Measurements from ENCODE around the gene CTIF. TPM values are rescaled to one million over a fixed set of nuclear protein-coding genes. Genes with fewer than 3 reads are reported as not detected.

CTIF gene
- total and polyA plus RNA-seq, 11 donors, result 21.2 to 93.0 (median 68.0) TPM

- peaks cover 0 to 14% (median 10%) of the 10 kb centered on the region in 9 donors for H3K36me3 ChIP-seq
- no peak for TF ChIP-seq POLR2A (IDR thresholded peaks at IDR 0.05)
- TF ChIP-seq, protein P1, sequence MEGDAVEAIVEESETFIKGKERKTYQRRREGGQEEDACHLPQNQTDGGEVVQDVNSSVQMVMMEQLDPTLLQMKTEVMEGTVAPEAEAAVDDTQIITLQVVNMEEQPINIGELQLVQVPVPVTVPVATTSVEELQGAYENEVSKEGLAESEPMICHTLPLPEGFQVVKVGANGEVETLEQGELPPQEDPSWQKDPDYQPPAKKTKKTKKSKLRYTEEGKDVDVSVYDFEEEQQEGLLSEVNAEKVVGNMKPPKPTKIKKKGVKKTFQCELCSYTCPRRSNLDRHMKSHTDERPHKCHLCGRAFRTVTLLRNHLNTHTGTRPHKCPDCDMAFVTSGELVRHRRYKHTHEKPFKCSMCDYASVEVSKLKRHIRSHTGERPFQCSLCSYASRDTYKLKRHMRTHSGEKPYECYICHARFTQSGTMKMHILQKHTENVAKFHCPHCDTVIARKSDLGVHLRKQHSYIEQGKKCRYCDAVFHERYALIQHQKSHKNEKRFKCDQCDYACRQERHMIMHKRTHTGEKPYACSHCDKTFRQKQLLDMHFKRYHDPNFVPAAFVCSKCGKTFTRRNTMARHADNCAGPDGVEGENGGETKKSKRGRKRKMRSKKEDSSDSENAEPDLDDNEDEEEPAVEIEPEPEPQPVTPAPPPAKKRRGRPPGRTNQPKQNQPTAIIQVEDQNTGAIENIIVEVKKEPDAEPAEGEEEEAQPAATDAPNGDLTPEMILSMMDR (IDR thresholded peaks at IDR 0.05), result no peak
- H3K9me3 ChIP-seq, result no peaks in the 10 kb centered on the region
- no peak overlapping the region for H3K4me3 ChIP-seq
- peak overlapping the region in 3 of 12 donors; percentile 5 to 61 (median 7) for H3K27ac ChIP-seq
- 95 to 100% (median 99%) methylated on average over 3 of the region's 3 CpGs for WGBS, 4 donors
- H3K27me3 ChIP-seq, result no peaks in the 10 kb centered on the region
- peak in 2 of 5 donors; percentile 7 to 18 for DNase-seq
- H3K4me1 ChIP-seq, result peaks cover 0 to 32% (median 17%) of the 10 kb centered on the region in 12 donors
- intact Hi-C loops (cut with DNase I), result no loop called here
- ATAC-seq, result no peak
Measured at GRCh38 chr18:48813321-48813720, 274.5 kb downstream of the CTIF start.

GRCh38 chr18:48813833-48814489 is 275.1 kb downstream of the CTIF start:
- H3K27ac ChIP-seq, result peak overlapping the region in 4 of 12 donors; percentile 0 to 61 (median 16)

DNA sequence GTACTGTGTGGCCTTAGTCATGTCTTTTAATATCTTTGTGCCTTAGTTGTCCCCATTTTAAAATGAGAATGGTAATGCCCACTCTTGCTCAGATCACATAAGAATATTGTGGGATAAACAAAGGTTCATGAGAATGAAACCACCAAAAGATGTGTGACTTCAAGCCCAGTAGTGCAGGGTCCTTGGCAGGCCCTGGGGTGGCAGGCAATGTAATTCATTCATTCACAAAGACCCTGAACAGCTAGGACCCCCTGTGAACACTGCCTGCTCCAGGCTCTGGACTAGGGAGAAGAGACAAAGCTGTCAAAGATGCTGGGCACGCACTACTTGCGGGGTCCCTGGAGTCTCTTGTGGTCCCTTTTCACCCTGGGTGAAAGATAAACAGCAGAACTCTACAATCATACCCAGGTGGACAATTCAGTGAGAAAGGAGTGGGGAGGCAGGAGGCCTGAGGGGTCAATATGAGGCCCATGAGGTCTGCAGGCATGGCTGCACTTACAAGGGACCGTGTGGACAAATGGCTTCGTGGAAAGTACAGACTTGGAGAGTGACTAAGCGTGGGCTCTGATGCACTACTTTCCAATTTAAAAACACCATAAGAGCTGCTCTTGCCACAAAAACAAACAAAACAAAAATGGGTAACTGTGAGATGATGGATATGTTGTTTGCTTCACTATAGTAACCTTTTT is 275.8 kb downstream of the CTIF start:
- H3K27ac ChIP-seq, result peak overlapping the region in 3 of 12 donors; percentile 0 to 61 (median 28)

More at GRCh38 chr18:48813833-48814489, 275.1 kb downstream of the CTIF start:
- Histone ChIP-seq H3K4me3 (no peak overlapping the region), H3K9me3 (no peaks in the 10 kb centered on the region), H3K4me1 (peaks cover 0 to 31% (median 14%) of the 10 kb centered on the region in 12 donors), H3K36me3 (peaks cover 0 to 18% (median 10%) of the 10 kb centered on the region in 9 donors), H3K27me3 (no peaks in the 10 kb centered on the region)
- DNase-seq, result peak in 2 of 5 donors; percentile 44 to 54
- intact Hi-C loops (cut with DNase I), result no loop called here
- TF ChIP-seq, protein P1 (IDR thresholded peaks at IDR 0.05), result no peak
- TF ChIP-seq POLR2A (IDR thresholded peaks at IDR 0.05), result no peak
- ATAC-seq, result peak in 3 of 4 donors; percentile 37 to 64 (median 51)
- WGBS, 4 donors, result 40 to 50% (median 45%) methylated on average over 5 of the region's 5 CpGs

More for the DNA sequence above, 275.8 kb downstream of the CTIF start:
- Histone ChIP-seq H3K4me3 (no peak overlapping the region), H3K9me3 (no peaks in the 10 kb centered on the region), H3K4me1 (peaks cover 0 to 35% (median 17%) of the 10 kb centered on the region in 12 donors), H3K36me3 (peaks cover 0 to 24% (median 10%) of the 10 kb centered on the region in 9 donors), H3K27me3 (no peaks in the 10 kb centered on the region)
- 94 to 98% (median 96%) methylated on average over 5 of the region's 5 CpGs for WGBS, 4 donors
- intact Hi-C loops (cut with DNase I), result no loop called here
- TF ChIP-seq, protein P1 (IDR thresholded peaks at IDR 0.05), result no peak
- TF ChIP-seq POLR2A (IDR thresholded peaks at IDR 0.05), result no peak
- DNase-seq, result peak in 3 of 5 donors; percentile 4 to 11 (median 4)
- no peak for ATAC-seq

All from heart left ventricle (tissue), 16 donors.